Astrocyte of the spinal cord (primary cell): ENCODE measurements around the gene PARP6.

ENCODE experiments used
- DNase-seq: peaks from one replicate; pipeline ENCODE4 v3.0.0; 2011; ENCODE audit warnings: low read depth, low spot score
- H3K4me3 ChIP-seq: 2 replicates; pipeline ENCODE4 v1.5.1; 2011; ENCODE audit warnings: low read depth, mild to moderate bottlenecking, low read length, moderate library complexity
- CTCF ChIP-seq: IDR thresholded peaks from 2 replicates; pipeline ENCODE4 v1.5.1; 2012; ENCODE audit warnings: low read depth, mild to moderate bottlenecking, low read length, inconsistent platforms
- in situ Hi-C: cut with HindIII; loops from 2 replicates; pipeline ENCODE4 v1.10.0; 2017; ENCODE audit warnings: low sequenced_read_pairs

Gene PARP6

GRCh38 chr15:72302955-72303354 lies 30.6 kb upstream of the PARP6 start:
- TF ChIP-seq CTCF, result no peak
- no peak overlapping the region for H3K4me3 ChIP-seq
- DNase-seq, result no peak
- in situ Hi-C loops, result no loop called here

GRCh38 chr15:72289597-72290325 lies 17.4 kb upstream of the PARP6 start:
- no peak for TF ChIP-seq CTCF
- H3K4me3 ChIP-seq, result no peak overlapping the region
- DNase-seq, result no peak
- in situ Hi-C loops, result no loop called here

GRCh38 chr15:72288796-72289596 lies 16.6 kb upstream of the PARP6 start:
- in situ Hi-C loops, result no loop called here
- no peak overlapping the region for H3K4me3 ChIP-seq
- no peak for TF ChIP-seq CTCF
- no peak for DNase-seq

GRCh38 chr15:72285927-72286516 lies 13.7 kb upstream of the PARP6 start:
- DNase-seq, result peak; percentile 18
- in situ Hi-C loops, result no loop called here
- peak; percentile 71 for TF ChIP-seq CTCF
- H3K4me3 ChIP-seq, result no peak overlapping the region

- TF ChIP-seq CTCF, result no peak
- in situ Hi-C loops, result no loop called here
- no peak overlapping the region for H3K4me3 ChIP-seq
- no peak for DNase-seq
These were observed 13.0 kb upstream of the PARP6 start for GRCh38 chr15:72285402-72285801.

GRCh38 chr15:72284781-72285180 lies 12.4 kb upstream of the PARP6 start:
- in situ Hi-C loops, result no loop called here
- no peak overlapping the region for H3K4me3 ChIP-seq
- no peak for DNase-seq
- TF ChIP-seq CTCF, result no peak
